HepG2 (cell line): ENCODE data around the gene NAT10. TPM values are rescaled to one million over a fixed set of nuclear protein-coding genes. Genes with fewer than 3 reads are reported as not detected.

Source experiments
- ATAC-seq: fragments of 200-7000 bp; cut with Tn5 transposase; 3 replicates; pipeline ENCODE4 v1.9.1; 2020; ENCODE audit warnings: mild to moderate bottlenecking, moderate library complexity
- BruUV-seq: library from RNA; stranded (reverse); fragments of 400-500 nt; replicated peaks from 2 replicates; lab custom pipeline; 2021; lab: Mats Ljungman, UMichigan
- CTCF ChIA-PET: fragments of 300-600 bp; formaldehyde crosslinking; extraction: SDS; loops from one replicate; lab custom pipeline; 2021; ENCODE audit warnings: low total read pairs, inconsistent platforms, low intra/inter-chr PET ratio; lab: Yijun Ruan, JAX
- POLR2A ChIA-PET: fragments of 350-600 bp; sonication (Branson Sonifier 250); formaldehyde crosslinking; loops from one replicate; lab custom pipeline; 2020; ENCODE audit warnings: antibody characterized with exemption, inconsistent platforms; lab: Yijun Ruan, JAX
- DNase-seq: peaks from one replicate; pipeline ENCODE4 v3.0.0-alpha.2; 2015; ENCODE audit warnings: low spot score
- FAIRE-seq: peaks from 3 replicates; lab custom pipeline; 2011; peaks lifted over from hg19 to GRCh38; lab: Jason Lieb, UNC
- H2AFZ ChIP-seq: one replicate; pipeline ENCODE4 v1.6.1; 2011; ENCODE audit warnings: low read length, inconsistent platforms
- H3K27ac ChIP-seq: fragments of 300-600 bp; 3 replicates; pipeline ENCODE4 v1.8.0; 2011; ENCODE audit warnings: mixed run types, mild to moderate bottlenecking, mixed read lengths, low read length, inconsistent platforms; ENCODE audit not compliant: insufficient read depth; ENCODE audit errors: extremely low read length
- H3K27me3 ChIP-seq, 2 experiments: fragments of 200-600 bp in 1 of 2; 2 replicates in 1 of 2; 3 replicates in 1 of 2; pipeline versions ENCODE4 v1.6.0 to v1.8.0; 2011; ENCODE audit warnings: low read length in 2 of 2, mild to moderate bottlenecking in 2 of 2, moderate library complexity in 2 of 2, inconsistent platforms in 1 of 2; ENCODE audit not compliant: insufficient read depth in 2 of 2, control insufficient read depth in 1 of 2
- H3K36me3 ChIP-seq, 2 experiments: fragments of 200-600 bp in 1 of 2; replicated peaks in 1 of 2; 2 replicates in 1 of 2; 3 replicates in 1 of 2; pipeline versions ENCODE4 v1.5.1 to v1.8.0; 2011; ENCODE audit warnings: low read length in 2 of 2, inconsistent platforms in 1 of 2; ENCODE audit not compliant: insufficient read depth in 2 of 2, control insufficient read depth in 1 of 2
- H3K4me1 ChIP-seq: 2 replicates; pipeline ENCODE4 v1.5.1; 2012; ENCODE audit warnings: low read length, inconsistent platforms; ENCODE audit not compliant: insufficient read depth
- H3K4me2 ChIP-seq: 2 replicates; pipeline ENCODE4 v1.6.0; 2011; ENCODE audit warnings: low read depth, low read length, inconsistent platforms
- H3K4me3 ChIP-seq, 3 experiments: fragments of 200-600 bp in 1 of 3; sonication (generic), shearing (Covaris generic) in 1 of 3; replicated peaks in 1 of 3; 2 replicates each; pipeline ENCODE4 v1.5.1; 2011 to 2016; ENCODE audit warnings: low read length in 3 of 3, inconsistent platforms in 2 of 3, low read depth in 2 of 3, mild to moderate bottlenecking in 2 of 3, control low read depth in 1 of 3, mixed read lengths in 1 of 3; ENCODE audit not compliant: insufficient read depth in 1 of 3
- H3K79me2 ChIP-seq: one replicate; pipeline ENCODE4 v1.6.1; 2011; ENCODE audit warnings: low read length, inconsistent platforms; ENCODE audit not compliant: insufficient read depth
- H3K9ac ChIP-seq: 2 replicates; pipeline ENCODE4 v1.6.0; 2011; ENCODE audit warnings: mild to moderate bottlenecking, low read depth, low read length, inconsistent platforms; ENCODE audit not compliant: insufficient read depth
- H3K9me3 ChIP-seq: 2 replicates; pipeline ENCODE4 v1.5.1; 2012; ENCODE audit warnings: mild to moderate bottlenecking, low read length
- H4K20me1 ChIP-seq: 2 replicates; pipeline ENCODE4 v1.6.0; 2011; ENCODE audit warnings: inconsistent platforms, mild to moderate bottlenecking, low read length, moderate library complexity; ENCODE audit not compliant: insufficient read depth
- ARNT ChIP-seq: fragments of 450-650 bp; IDR thresholded peaks from 2 replicates; pipeline ENCODE4 v1.6.1; 2017
- DMAP1 ChIP-seq: IDR thresholded peaks from 2 replicates; pipeline ENCODE4 v1.6.1; 2016
- HMG20A ChIP-seq: IDR thresholded peaks from 2 replicates; pipeline ENCODE4 v1.6.1; 2016; ENCODE audit warnings: borderline replicate concordance
- JUND ChIP-seq: sonication (generic); formaldehyde crosslinking; IDR thresholded peaks from 2 replicates; pipeline ENCODE4 v1.8.0; 2022; ENCODE audit warnings: mild to moderate bottlenecking, missing genetic modification reagents
- KDM3A ChIP-seq: IDR thresholded peaks from 2 replicates; pipeline ENCODE4 v1.6.1; 2018; ENCODE audit warnings: low read depth, missing compliant biosample characterization
- KMT2A ChIP-seq: sonication (generic); formaldehyde crosslinking; IDR thresholded peaks from 2 replicates; pipeline ENCODE4 v1.4.0; 2020; ENCODE audit warnings: missing genetic modification reagents
- MAF1 ChIP-seq: sonication (generic); formaldehyde crosslinking; IDR thresholded peaks from 2 replicates; pipeline ENCODE4 v1.5.0; 2020; ENCODE audit warnings: missing genetic modification reagents, borderline replicate concordance
- MEF2D ChIP-seq: sonication (generic); formaldehyde crosslinking; IDR thresholded peaks from 2 replicates; pipeline ENCODE4 v1.5.1; 2020; ENCODE audit warnings: mild to moderate bottlenecking, missing genetic modification reagents
- SOX5 ChIP-seq: IDR thresholded peaks from 2 replicates; pipeline ENCODE4 v1.6.1; 2016; ENCODE audit warnings: borderline replicate concordance
- ZFP36L1 ChIP-seq: sonication (generic); formaldehyde crosslinking; IDR thresholded peaks from 2 replicates; pipeline ENCODE4 v1.8.0; 2022; ENCODE audit warnings: mild to moderate bottlenecking, missing genetic modification reagents, moderate library complexity
- ZNF143 ChIP-seq: sonication (generic); formaldehyde crosslinking; IDR thresholded peaks from 2 replicates; pipeline ENCODE4 v1.4.0; 2020; ENCODE audit warnings: missing genetic modification reagents
- ZZZ3 ChIP-seq: sonication (generic); formaldehyde crosslinking; IDR thresholded peaks from 2 replicates; pipeline ENCODE4 v1.4.0; 2020; ENCODE audit warnings: missing genetic modification reagents, mild to moderate bottlenecking, borderline replicate concordance
- WGBS: methylation state at CpG from one replicate; pipeline ENCODE4 v1.1.6; 2017; ENCODE audit warnings: low lambda C conversion rate; 5-methylcytosine and 5-hydroxymethylcytosine counted together
- in situ Hi-C: cut with HindIII; loops from 2 replicates; pipeline ENCODE4 v1.10.0; 2017; ENCODE audit warnings: low pct_unique_long_range_greater_than_20kb; ENCODE audit not compliant: extremely low pct_ligation_motif_present
- intact Hi-C: fragments of 100-400 bp; cut with micrococcal nuclease; formaldehyde crosslinking; loops from one replicate; pipeline ENCODE4 v1.10.0; 2022; ENCODE audit not compliant: unreplicated experiment
- polyA plus RNA-seq, 8 experiments: library from polyadenylated mRNA; depleted of rRNA in 3 of 8; stranded (reverse) in 7 of 8; unstranded in 1 of 8; fragments of >200 nt; fragmentation: Illumina TruSeq in 4 of 8; extraction: Trizol in 4 of 8; gene quantifications; 2 replicates each; pipeline versions ENCODE4 v1.2.1 to v1.2.3, GENCODE V29; 2011 to 2016; ENCODE audit warnings: low read depth in 4 of 8, missing spikeins in 1 of 8, mixed read lengths in 1 of 8; ENCODE audit not compliant: insufficient read depth in 1 of 8
- total RNA-seq, 5 experiments: library from RNA; depleted of rRNA; stranded (reverse); fragments of >200 nt; fragmentation: Illumina TruSeq; extraction: Trizol; gene quantifications; 2 replicates each; pipeline ENCODE4 v1.2.3, GENCODE V29; 2016; ENCODE audit warnings: low read depth in 1 of 5
- TF ChIP-seq, protein P1 (sequence below): sonication (generic); formaldehyde crosslinking; IDR thresholded peaks from 2 replicates; pipeline ENCODE4 v1.5.1; 2020; ENCODE audit warnings: mild to moderate bottlenecking, missing genetic modification reagents, borderline replicate concordance
- TF ChIP-seq, protein P2 (sequence below): sonication (generic); formaldehyde crosslinking; conservative IDR thresholded peaks from 2 replicates; pipeline ENCODE4 v1.5.0; 2020; ENCODE audit warnings: missing genetic modification reagents
- TF ChIP-seq, protein P3 (sequence below): sonication (generic); formaldehyde crosslinking; IDR thresholded peaks from 2 replicates; pipeline ENCODE4 v1.5.0; 2020; ENCODE audit warnings: mild to moderate bottlenecking, missing genetic modification reagents

NAT10 gene
- total and polyA plus RNA-seq, 2 of the 13 experiments (the other 11 are each of a cell fraction or from before 2014, with no cell fraction given) = 33.9 to 51.9 TPM

DNA sequence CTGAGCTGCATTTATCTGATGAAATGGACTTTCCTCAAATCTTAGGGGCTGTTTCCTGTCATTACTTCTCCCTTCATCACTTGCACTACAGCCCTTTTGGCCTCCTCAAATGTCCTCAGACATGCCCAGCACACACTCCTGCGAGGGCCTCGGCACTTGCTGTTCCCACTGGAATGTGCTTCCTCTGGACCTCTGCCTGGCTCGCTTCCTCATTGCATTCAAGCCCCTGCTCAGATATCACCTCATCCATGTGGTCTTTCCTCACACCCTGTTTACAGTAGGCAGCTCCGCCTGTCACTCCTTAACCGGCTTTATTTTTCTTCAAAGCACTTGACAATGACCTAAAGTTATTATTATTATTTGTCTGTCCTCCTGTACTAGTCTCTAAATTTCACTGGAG, 9.0 kb downstream of the NAT10 start:
- FAIRE-seq (no peak), DNase-seq (no peak), ATAC-seq (no peak)
- no peaks in the 10 kb centered on the region for H3K27me3 ChIP-seq
- no peaks in the 10 kb centered on the region for H3K9me3 ChIP-seq
- TF ChIP-seq, protein P1, sequence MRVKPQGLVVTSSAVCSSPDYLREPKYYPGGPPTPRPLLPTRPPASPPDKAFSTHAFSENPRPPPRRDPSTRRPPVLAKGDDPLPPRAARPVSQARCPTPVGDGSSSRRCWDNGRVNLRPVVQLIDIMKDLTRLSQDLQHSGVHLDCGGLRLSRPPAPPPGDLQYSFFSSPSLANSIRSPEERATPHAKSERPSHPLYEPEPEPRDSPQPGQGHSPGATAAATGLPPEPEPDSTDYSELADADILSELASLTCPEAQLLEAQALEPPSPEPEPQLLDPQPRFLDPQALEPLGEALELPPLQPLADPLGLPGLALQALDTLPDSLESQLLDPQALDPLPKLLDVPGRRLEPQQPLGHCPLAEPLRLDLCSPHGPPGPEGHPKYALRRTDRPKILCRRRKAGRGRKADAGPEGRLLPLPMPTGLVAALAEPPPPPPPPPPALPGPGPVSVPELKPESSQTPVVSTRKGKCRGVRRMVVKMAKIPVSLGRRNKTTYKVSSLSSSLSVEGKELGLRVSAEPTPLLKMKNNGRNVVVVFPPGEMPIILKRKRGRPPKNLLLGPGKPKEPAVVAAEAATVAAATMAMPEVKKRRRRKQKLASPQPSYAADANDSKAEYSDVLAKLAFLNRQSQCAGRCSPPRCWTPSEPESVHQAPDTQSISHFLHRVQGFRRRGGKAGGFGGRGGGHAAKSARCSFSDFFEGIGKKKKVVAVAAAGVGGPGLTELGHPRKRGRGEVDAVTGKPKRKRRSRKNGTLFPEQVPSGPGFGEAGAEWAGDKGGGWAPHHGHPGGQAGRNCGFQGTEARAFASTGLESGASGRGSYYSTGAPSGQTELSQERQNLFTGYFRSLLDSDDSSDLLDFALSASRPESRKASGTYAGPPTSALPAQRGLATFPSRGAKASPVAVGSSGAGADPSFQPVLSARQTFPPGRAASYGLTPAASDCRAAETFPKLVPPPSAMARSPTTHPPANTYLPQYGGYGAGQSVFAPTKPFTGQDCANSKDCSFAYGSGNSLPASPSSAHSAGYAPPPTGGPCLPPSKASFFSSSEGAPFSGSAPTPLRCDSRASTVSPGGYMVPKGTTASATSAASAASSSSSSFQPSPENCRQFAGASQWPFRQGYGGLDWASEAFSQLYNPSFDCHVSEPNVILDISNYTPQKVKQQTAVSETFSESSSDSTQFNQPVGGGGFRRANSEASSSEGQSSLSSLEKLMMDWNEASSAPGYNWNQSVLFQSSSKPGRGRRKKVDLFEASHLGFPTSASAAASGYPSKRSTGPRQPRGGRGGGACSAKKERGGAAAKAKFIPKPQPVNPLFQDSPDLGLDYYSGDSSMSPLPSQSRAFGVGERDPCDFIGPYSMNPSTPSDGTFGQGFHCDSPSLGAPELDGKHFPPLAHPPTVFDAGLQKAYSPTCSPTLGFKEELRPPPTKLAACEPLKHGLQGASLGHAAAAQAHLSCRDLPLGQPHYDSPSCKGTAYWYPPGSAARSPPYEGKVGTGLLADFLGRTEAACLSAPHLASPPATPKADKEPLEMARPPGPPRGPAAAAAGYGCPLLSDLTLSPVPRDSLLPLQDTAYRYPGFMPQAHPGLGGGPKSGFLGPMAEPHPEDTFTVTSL = no peak
- TF ChIP-seq HMG20A (no peak), DMAP1 (no peak), KMT2A (CRISPR knock-in tag) (no peak), JUND (CRISPR knock-in tag) (no peak), ARNT (no peak), MAF1 (CRISPR knock-in tag) (no peak), ZNF143 (CRISPR knock-in tag) (no peak), KDM3A (CRISPR knock-in tag) (no peak), SOX5 (CRISPR knock-in tag) (no peak), MEF2D (no peak), ZZZ3 (CRISPR knock-in tag) (no peak), ZFP36L1 (CRISPR knock-in tag) (no peak)
- TF ChIP-seq, protein P2, sequence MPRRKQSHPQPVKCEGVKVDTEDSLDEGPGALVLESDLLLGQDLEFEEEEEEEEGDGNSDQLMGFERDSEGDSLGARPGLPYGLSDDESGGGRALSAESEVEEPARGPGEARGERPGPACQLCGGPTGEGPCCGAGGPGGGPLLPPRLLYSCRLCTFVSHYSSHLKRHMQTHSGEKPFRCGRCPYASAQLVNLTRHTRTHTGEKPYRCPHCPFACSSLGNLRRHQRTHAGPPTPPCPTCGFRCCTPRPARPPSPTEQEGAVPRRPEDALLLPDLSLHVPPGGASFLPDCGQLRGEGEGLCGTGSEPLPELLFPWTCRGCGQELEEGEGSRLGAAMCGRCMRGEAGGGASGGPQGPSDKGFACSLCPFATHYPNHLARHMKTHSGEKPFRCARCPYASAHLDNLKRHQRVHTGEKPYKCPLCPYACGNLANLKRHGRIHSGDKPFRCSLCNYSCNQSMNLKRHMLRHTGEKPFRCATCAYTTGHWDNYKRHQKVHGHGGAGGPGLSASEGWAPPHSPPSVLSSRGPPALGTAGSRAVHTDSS = no peak
- TF ChIP-seq, protein P3, sequence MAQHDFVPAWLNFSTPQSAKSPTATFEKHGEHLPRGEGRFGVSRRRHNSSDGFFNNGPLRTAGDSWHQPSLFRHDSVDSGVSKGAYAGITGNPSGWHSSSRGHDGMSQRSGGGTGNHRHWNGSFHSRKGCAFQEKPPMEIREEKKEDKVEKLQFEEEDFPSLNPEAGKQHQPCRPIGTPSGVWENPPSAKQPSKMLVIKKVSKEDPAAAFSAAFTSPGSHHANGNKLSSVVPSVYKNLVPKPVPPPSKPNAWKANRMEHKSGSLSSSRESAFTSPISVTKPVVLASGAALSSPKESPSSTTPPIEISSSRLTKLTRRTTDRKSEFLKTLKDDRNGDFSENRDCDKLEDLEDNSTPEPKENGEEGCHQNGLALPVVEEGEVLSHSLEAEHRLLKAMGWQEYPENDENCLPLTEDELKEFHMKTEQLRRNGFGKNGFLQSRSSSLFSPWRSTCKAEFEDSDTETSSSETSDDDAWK (CRISPR knock-in tag) = no peak
- POLR2A ChIA-PET = interaction anchor here (2.0 kb wide), 1 partner anchor 9 kb away, joined by 8 read pairs; the partner anchor contains the start of gene NAT10
- in situ Hi-C loops (no loop called here), intact Hi-C loops (no loop called here)
- H3K79me2 ChIP-seq = peaks cover 4% of the 10 kb centered on the region
- no TSS peak for BruUV-seq
- WGBS = over 99% methylated on average over 5 of the region's 5 CpGs
- no peaks in the 10 kb centered on the region for H4K20me1 ChIP-seq
- H3K4me2 ChIP-seq = no peak overlapping the region
- CTCF ChIA-PET = no interaction called here
- no peak overlapping the region for H3K4me3 ChIP-seq
- H2AFZ ChIP-seq = no peak overlapping the region
- H3K36me3 ChIP-seq = peaks cover 41 to 94% of the 10 kb centered on the region in 2 experiments
- H3K4me1 ChIP-seq = no peaks in the 10 kb centered on the region
- H3K9ac ChIP-seq = no peak overlapping the region
- H3K27ac ChIP-seq = no peak overlapping the region
